CD14-positive monocyte (primary cell): Measurements from ENCODE around the gene RTCB. TPM values are rescaled to one million over a fixed set of nuclear protein-coding genes. Genes with fewer than 3 reads are reported as not detected.

Source experiments
- DNase-seq, 3 donors: peaks; one replicate each; pipeline ENCODE4 v3.0.0-alpha.2; 2011 to 2022
- H2AFZ ChIP-seq: 2 replicates; pipeline ENCODE4 v1.6.0; 2012; ENCODE audit warnings: mild to moderate bottlenecking, low read depth, low read length, inconsistent platforms; ENCODE audit not compliant: insufficient read depth, poor library complexity, severe bottlenecking
- H3K27ac ChIP-seq, 2 donors: 1 replicate in 1 of 2; 2 replicates in 1 of 2; pipeline ENCODE4 v1.5.1; 2012 to 2013; ENCODE audit warnings: low read length in 2 of 2, control low read depth in 1 of 2, inconsistent platforms in 1 of 2, low read depth in 1 of 2, mild to moderate bottlenecking in 1 of 2
- H3K27me3 ChIP-seq, 2 donors: one replicate each; pipeline versions ENCODE4 v1.6.0 to v1.6.1; 2011 to 2013; ENCODE audit warnings: low read length in 2 of 2; ENCODE audit not compliant: control insufficient read depth in 2 of 2, insufficient read depth in 2 of 2
- H3K36me3 ChIP-seq, 2 donors: replicated peaks in 1 of 2; 1 replicate in 1 of 2; 2 replicates in 1 of 2; pipeline versions ENCODE4 v1.5.1 to v1.6.1; 2012 to 2013; ENCODE audit warnings: low read length in 2 of 2, control low read depth in 1 of 2, inconsistent platforms in 1 of 2, mild to moderate bottlenecking in 1 of 2; ENCODE audit not compliant: insufficient read depth in 2 of 2, control insufficient read depth in 1 of 2
- H3K4me1 ChIP-seq, 2 donors: 1 replicate in 1 of 2; 2 replicates in 1 of 2; pipeline versions ENCODE4 v1.5.1 to v1.6.1; 2012 to 2013; ENCODE audit warnings: low read length in 2 of 2, control low read depth in 1 of 2, inconsistent platforms in 1 of 2, mild to moderate bottlenecking in 1 of 2, moderate library complexity in 1 of 2; ENCODE audit not compliant: insufficient read depth in 2 of 2, control insufficient read depth in 1 of 2
- H3K4me2 ChIP-seq: replicated peaks from 2 replicates; pipeline ENCODE3; 2012; ENCODE audit warnings: low read length, moderate library complexity, mild to moderate bottlenecking; ENCODE audit not compliant: poor library complexity, severe bottlenecking; ENCODE audit errors: extremely low read depth
- H3K4me3 ChIP-seq, 3 experiments: fragments of 200-600 bp in 1 of 3; sonication (generic) in 1 of 3; replicated peaks in 1 of 3; 1 replicate in 2 of 3; 2 replicates in 1 of 3; pipeline ENCODE4 v1.5.1; 2011 to 2013; ENCODE audit warnings: low read length in 3 of 3, mild to moderate bottlenecking in 3 of 3, control low read depth in 2 of 3, low read depth in 2 of 3, inconsistent platforms in 1 of 3, moderate library complexity in 1 of 3
- H3K79me2 ChIP-seq: 2 replicates; pipeline ENCODE4 v1.6.0; 2012; ENCODE audit warnings: mild to moderate bottlenecking, control low read depth, inconsistent platforms, low read length, moderate library complexity; ENCODE audit not compliant: insufficient read depth
- H3K9ac ChIP-seq: 2 replicates; pipeline ENCODE4 v1.6.0; 2017; ENCODE audit warnings: low read length, mild to moderate bottlenecking; ENCODE audit not compliant: insufficient read depth, poor library complexity, severe bottlenecking
- H3K9me3 ChIP-seq, 2 donors: replicated peaks in 1 of 2; 1 replicate in 1 of 2; 2 replicates in 1 of 2; pipeline versions ENCODE4 v1.5.1 to v1.6.1; 2012 to 2013; ENCODE audit warnings: low read length in 2 of 2, control low read depth in 1 of 2; ENCODE audit not compliant: control insufficient read depth in 1 of 2, insufficient read depth in 1 of 2
- H4K20me1 ChIP-seq: 2 replicates; pipeline ENCODE4 v1.6.0; 2012; ENCODE audit warnings: mild to moderate bottlenecking, low read length, control low read depth, moderate library complexity; ENCODE audit not compliant: insufficient read depth
- H3K27ac Mint-ChIP-seq, 7 donors: one replicate each; pipeline ENCODE4 v1.8.0; 2020; ENCODE audit warnings: mild to moderate bottlenecking in 7 of 7, mixed read lengths in 7 of 7, moderate library complexity in 6 of 7, inconsistent platforms in 2 of 7
- H3K27me3 Mint-ChIP-seq, 3 donors: one replicate each; pipeline ENCODE4 v1.8.0; 2021 to 2022; ENCODE audit warnings: low read depth in 3 of 3, mild to moderate bottlenecking in 3 of 3, mixed read lengths in 3 of 3, moderate library complexity in 3 of 3, inconsistent platforms in 1 of 3
- H3K36me3 Mint-ChIP-seq, 2 donors: one replicate each; pipeline ENCODE4 v1.8.0; 2020; ENCODE audit warnings: mixed read lengths in 2 of 2, inconsistent platforms in 1 of 2, mild to moderate bottlenecking in 1 of 2
- H3K4me1 Mint-ChIP-seq: one replicate; pipeline ENCODE4 v1.8.0; 2020; ENCODE audit warnings: mild to moderate bottlenecking, mixed read lengths
- H3K4me3 Mint-ChIP-seq, 2 donors: one replicate each; pipeline ENCODE4 v1.8.0; 2020; ENCODE audit warnings: mild to moderate bottlenecking in 2 of 2, mixed read lengths in 2 of 2, moderate library complexity in 1 of 2
- H3K9me3 Mint-ChIP-seq, 7 donors: one replicate each; pipeline ENCODE4 v1.8.0; 2020 to 2022; ENCODE audit warnings: mixed read lengths in 7 of 7, mild to moderate bottlenecking in 6 of 7, moderate library complexity in 6 of 7, inconsistent platforms in 2 of 7
- WGBS: methylation state at CpG from one replicate; pipeline ENCODE4 v1.1.5; 2013; ENCODE audit warnings: missing lambda C conversion rate; ENCODE audit not compliant: insufficient coverage; 5-methylcytosine and 5-hydroxymethylcytosine counted together
- intact Hi-C, 2 donors: fragments of 100-400 bp; cut with micrococcal nuclease; formaldehyde crosslinking; loops; one replicate each; pipeline versions ENCODE4 v1.15.0 to v1.15.1; 2023
- polyA plus RNA-seq, 3 donors: library from polyadenylated mRNA; depleted of rRNA in 1 of 3; unstranded in 2 of 3; stranded (reverse) in 1 of 3; fragments of 300-500 nt in 2 of 3; fragments of >200 nt in 1 of 3; fragmentation: Illumina TruSeq in 2 of 3; gene quantifications; 1 replicate in 2 of 3; 2 replicates in 1 of 3; pipeline ENCODE4 v1.2.3, GENCODE V29; 2012 to 2021
- small RNA-seq: library from RNA; depleted of rRNA; stranded (forward); fragments of <200 nt; gene quantifications from one replicate; pipeline ENCODE3, GENCODE V24; 2012; ENCODE audit warnings: low read depth; ENCODE audit not compliant: insufficient read length
- TF ChIP-seq, protein P1 (sequence below): fragments of 200-600 bp; IDR thresholded peaks from one replicate; pipeline ENCODE4 v1.8.0; 2022; ENCODE audit warnings: antibody characterized with exemption, mild to moderate bottlenecking

Gene RTCB
- polyA plus RNA-seq, 3 donors = 41.5 to 106 (median 104) TPM

- Histone ChIP-seq H3K27ac (no peak overlapping the region), H2AFZ (no peak overlapping the region), H3K4me1 (no peaks in the 10 kb centered on the region), H3K9me3 (no peaks in the 10 kb centered on the region), H3K4me3 (no peak overlapping the region), H3K4me2 (no peak overlapping the region), H3K27me3 (peaks cover under 1 to 5% of the 10 kb centered on the region in 2 donors), H4K20me1 (no peaks in the 10 kb centered on the region), H3K9ac (no peak overlapping the region), H3K36me3 (no peaks in the 10 kb centered on the region), H3K79me2 (no peaks in the 10 kb centered on the region)
- H3K27ac Mint-ChIP-seq = no peak overlapping the region
- intact Hi-C loops = no loop called here
- DNase-seq = no peak
- no peaks in the 10 kb centered on the region for H3K9me3 Mint-ChIP-seq
- TF ChIP-seq, protein P1, sequence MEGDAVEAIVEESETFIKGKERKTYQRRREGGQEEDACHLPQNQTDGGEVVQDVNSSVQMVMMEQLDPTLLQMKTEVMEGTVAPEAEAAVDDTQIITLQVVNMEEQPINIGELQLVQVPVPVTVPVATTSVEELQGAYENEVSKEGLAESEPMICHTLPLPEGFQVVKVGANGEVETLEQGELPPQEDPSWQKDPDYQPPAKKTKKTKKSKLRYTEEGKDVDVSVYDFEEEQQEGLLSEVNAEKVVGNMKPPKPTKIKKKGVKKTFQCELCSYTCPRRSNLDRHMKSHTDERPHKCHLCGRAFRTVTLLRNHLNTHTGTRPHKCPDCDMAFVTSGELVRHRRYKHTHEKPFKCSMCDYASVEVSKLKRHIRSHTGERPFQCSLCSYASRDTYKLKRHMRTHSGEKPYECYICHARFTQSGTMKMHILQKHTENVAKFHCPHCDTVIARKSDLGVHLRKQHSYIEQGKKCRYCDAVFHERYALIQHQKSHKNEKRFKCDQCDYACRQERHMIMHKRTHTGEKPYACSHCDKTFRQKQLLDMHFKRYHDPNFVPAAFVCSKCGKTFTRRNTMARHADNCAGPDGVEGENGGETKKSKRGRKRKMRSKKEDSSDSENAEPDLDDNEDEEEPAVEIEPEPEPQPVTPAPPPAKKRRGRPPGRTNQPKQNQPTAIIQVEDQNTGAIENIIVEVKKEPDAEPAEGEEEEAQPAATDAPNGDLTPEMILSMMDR = no peak
- no peaks in the 10 kb centered on the region for H3K4me1 Mint-ChIP-seq
- peaks cover 9 to 25% (median 14%) of the 10 kb centered on the region in 3 donors for H3K27me3 Mint-ChIP-seq
- H3K36me3 Mint-ChIP-seq = no peaks in the 10 kb centered on the region
- WGBS = 92% methylated on average over 9 of the region's 10 CpGs
- no peak overlapping the region for H3K4me3 Mint-ChIP-seq
These were observed 73.3 kb downstream of the RTCB start for GRCh38 chr22:32338757-32339156.

Small RNA genes within 50 kb of the gene (small RNA-seq; reads per million reads assigned to genes)
- not detected for gene AL021937.2
- gene IGLVIVOR22-2 = not detected
- gene RF02171 = not detected
- not detected for gene RF02172

Other genes with a start within 250 kb of the RTCB start
- 1 to 10 TPM in 1 of 3 donors, under 1 TPM in 2; 0.36 to 1.3 (median 0.94) TPM for gene RFPL2, start 207.2 kb downstream of the RTCB start, polyA plus RNA-seq
- not detected for gene SLC5A4, start 156.9 kb downstream of the RTCB start, polyA plus RNA-seq
- gene RFPL3, start 54.4 kb downstream of the RTCB start, polyA plus RNA-seq = not detected
- not detected for gene BPIFC, start 52.2 kb upstream of the RTCB start, polyA plus RNA-seq
- 100 to 1,000 TPM in 2 of 3 donors, 10 to 100 TPM in 1; 56.7 to 116 (median 103) TPM for gene FBXO7, start 62.6 kb upstream of the RTCB start, polyA plus RNA-seq